ENCODE results near the gene SH3RF3.

Gene SH3RF3

DNA sequence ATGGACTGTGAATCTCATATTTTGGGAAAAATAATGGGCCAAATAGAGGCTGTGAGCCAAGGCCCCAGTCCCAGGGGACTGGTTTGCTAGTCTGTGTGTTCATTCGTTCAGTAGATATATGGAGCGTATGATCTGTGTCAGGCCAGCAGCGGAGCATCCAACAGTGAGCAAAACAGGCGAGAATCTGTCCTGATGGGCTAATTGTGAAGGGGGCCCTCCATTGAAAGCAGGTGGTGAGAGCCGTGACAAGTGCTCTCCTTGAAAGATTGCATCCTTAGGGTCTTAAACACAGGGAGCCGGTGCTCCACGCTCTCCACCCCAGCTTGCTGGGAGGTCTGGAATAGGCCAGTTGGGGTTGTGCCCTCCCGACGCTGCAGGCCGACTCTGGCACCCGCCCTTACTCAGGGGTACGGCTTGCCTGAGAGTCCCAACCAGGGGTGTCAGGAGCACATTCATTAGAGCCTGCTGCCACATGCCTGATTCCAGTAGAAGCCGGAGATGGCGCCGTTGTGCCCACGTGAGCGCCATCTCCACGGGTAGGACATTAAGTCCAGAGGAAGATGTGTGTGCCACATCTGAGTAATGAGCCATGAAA lies 213.3 kb downstream of the SH3RF3 start:
- DNase-seq = no peak

DNA sequence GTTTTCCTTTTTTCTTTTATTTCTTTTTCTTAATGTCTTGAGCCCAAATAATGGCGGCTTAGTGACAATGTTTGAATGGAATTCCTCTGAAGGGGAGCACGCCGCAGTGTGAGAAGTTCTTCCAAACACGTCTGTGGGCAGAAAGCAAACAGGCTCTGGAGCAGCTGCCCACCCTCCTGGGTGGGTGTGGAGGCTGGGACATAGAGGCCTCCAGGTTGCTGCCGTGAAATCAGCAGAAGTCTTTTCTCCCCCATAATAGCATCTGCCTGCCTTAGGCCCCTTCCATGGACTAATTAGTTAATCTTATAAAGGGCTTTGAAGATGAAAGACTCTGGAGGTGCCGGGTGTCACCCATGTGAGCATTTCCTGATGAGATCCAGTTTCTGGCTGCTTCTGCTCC lies 213.9 kb downstream of the SH3RF3 start:
- DNase-seq = no peak

DNA sequence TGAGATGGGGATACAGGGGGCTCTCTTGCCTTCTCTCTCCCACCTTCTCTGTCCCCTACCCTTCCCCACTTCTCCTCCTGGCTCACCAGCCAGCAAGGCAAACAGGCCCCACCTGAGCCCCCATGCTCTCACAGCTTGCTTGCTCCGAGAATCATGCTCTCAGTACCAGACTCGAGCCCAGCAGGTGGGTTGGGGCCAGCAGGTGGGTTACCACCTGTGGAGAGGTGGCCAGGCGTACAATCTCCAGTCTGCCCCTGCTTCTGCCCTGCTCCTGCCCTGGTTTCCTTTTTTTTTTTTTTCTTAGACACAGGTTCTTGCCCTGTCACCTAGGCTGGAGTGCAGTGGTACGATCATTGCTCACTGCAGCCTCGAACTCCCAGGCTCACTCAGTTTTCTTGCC lies 214.5 kb downstream of the SH3RF3 start:
- no peak for DNase-seq

DNA sequence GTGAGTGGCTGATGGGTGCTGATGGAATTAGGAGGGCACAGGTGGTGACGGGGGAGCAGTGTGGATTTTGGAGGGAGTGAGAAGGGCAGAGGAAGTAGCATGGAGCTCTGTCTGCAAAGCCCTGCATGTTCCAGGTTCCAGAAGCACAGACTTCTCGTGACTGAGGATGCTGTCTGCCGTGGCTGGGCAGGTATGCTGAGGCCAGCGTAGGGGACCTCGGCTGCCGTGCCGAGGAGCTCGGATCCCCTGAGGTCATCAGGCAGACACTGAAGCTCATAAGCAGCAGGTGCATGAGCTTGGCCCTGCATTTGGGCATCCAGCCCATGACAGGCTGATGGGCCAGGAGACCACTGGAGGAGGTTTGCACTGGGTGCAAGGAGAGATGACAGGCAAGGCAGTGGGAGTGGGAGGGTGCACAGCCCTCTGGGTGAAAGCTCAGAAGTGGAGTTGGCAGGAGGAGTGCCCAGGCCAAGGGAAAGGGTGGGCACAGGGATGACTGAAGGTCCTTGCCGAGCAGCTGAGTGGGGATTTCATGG lies 215.3 kb downstream of the SH3RF3 start:
- no peak for DNase-seq

DNA sequence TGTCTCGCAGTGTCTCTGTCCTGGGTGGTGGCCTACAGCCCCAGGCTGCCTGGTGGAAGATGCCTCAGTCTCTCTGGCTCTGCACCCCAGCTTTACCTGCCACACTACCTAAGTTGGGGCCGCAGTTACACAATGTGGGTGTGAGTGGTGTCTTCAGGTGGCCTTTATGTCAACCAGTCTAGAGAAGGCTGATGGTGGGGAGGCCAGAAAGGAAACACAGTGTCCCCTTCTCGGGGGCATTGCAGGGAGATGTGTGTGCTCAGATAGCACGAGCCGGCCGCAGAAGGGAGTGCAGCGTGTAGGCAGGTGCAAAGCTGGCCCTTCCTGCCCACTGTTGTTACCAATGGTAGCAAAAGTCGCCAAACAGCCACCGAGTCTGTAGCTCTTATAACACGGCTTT lies 216.1 kb downstream of the SH3RF3 start:
- no peak for DNase-seq

DNA sequence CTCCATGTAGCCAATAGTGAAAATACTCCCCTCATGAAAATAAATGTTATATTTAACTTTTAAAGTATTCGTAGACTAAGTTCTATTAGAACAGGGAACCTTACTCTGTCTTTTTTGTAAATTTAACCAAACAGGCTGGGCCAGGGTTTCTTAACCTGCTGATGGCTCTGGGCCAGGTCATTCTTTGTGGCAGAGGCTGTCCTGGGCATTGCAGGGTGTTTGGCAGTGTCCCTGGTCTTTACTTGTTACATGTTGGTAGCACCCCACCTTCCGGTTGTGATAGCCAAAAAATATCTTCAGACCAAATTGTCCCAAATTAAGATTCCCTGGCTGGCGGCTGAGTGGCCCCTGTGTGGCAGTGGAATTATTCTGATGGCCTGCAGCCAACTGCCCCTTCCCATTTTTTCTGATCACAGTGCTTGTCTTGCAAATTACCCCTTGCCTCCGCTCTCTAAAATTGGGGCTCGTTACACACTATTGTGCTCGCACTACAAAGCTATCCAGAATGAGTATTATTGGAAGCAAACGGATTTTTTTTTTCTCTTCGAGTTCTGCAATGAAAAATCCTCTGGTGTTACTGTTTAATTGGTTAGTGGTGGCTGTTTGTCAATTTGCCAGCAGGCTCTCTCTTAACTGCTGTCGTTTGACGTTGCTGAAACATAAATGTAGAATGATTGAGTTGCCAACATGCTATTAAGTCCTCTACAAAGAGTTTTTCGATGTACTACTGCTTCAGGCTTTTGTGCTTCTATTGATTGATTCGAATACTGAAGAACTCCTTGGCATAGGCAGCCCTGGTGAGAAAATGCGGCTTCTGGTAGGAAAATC lies 216.9 kb downstream of the SH3RF3 start:
- DNase-seq = no peak

DNA sequence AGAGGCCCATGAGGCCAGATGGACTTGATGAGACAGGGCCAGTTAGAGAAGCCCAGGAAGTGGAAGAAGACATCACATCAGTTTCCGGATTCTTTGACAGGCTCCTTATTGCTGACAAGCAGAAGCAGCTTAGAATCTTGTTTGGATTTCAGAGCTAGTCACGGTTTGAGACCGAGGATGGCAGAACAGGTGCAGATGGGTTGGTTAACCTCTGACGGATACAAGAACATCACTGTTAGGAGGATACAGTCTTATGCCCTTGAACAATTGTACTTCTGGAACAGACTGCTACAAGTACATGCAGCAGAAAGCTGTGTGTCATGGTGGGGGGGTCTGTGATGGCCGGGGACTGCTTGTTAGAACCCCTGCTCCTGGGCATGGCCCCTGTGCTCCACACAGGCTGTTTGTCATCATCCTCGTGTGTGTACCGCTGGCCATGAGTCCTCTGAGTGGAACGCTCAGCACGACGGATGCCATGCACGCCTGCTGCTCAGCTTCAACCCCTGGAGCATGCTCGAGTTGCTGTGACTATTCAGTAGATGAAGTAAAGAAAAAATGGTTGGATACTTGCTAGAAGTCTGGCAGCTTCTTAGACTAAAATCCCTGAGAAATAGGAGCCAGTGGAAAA lies 217.7 kb downstream of the SH3RF3 start:
- no peak for DNase-seq

DNA sequence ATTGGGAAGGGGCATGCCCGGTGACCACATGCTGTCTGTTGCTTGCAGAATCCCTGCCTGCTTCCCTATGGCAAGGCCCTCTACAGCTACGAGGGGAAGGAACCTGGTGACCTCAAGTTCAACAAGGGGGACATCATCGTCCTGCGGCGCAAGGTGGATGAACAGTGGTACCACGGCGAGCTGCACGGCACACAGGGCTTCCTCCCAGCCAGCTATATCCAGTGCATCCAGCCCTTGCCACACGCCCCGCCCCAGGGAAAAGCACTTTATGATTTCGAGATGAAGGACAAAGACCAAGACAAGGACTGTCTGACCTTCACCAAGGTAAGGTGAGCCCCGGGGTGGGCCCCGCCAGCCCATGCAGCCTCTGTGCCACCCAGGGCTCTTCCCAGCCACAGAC lies 218.6 kb downstream of the SH3RF3 start:
- DNase-seq = no peak

DNA sequence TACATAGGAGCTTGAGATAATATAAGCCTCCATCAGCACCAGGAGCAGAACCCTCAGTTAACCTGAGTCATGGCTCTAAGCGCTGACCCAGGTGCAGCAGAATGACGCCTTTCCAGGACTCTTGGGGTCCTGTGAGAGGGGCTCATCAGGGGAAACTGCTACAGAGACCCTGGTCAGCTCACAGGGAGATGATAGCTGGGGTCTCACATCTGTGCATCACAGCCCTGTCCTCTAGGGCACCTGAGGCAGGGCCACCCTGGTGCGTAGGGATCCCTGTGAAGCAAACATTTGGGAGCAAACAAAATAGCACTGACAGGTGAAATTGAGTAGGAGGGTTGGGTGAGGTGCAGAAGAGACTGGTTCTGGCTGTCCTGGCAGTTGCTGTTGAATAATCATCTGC lies 219.2 kb downstream of the SH3RF3 start:
- DNase-seq = no peak

DNA sequence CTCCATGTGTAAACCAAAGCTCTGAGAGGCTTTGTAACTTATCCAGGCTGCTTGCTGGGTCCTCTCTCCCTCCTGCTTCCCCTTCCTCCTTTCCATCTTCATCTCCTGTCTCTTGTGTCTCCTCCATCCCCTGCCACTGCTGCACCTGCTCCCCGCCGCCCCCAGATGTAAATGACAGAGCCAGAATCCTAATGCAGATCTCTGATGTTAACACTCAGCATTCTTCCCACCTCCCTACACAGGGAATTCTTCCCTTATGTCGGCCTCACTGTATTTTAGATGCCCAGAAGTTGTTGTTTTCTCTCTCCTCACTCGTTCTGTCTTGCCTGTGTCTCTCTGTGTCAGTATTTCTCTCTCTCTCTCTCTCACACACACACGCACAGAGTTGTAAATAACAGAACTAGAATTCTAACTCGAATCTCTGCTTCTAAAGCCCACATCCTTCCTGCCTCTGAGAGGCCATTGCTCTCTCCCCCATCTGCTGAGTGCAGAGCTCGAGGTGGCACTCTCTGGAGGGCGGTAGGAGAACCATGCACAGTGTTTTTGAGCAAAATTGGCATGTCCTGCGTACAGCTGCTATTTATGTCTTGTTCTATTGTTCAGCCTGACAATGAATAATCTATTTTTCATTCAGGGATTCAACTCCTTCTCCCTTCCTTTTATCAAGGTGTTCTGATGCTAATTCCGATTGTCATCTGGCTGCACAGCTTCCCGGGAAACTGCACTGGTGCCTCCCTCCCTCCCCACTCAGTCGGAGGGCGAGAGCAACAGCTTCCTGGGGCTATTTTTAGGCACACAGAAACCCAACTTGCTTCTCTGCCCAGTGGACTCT lies 219.9 kb downstream of the SH3RF3 start:
- peak; percentile 49 for DNase-seq

DNA sequence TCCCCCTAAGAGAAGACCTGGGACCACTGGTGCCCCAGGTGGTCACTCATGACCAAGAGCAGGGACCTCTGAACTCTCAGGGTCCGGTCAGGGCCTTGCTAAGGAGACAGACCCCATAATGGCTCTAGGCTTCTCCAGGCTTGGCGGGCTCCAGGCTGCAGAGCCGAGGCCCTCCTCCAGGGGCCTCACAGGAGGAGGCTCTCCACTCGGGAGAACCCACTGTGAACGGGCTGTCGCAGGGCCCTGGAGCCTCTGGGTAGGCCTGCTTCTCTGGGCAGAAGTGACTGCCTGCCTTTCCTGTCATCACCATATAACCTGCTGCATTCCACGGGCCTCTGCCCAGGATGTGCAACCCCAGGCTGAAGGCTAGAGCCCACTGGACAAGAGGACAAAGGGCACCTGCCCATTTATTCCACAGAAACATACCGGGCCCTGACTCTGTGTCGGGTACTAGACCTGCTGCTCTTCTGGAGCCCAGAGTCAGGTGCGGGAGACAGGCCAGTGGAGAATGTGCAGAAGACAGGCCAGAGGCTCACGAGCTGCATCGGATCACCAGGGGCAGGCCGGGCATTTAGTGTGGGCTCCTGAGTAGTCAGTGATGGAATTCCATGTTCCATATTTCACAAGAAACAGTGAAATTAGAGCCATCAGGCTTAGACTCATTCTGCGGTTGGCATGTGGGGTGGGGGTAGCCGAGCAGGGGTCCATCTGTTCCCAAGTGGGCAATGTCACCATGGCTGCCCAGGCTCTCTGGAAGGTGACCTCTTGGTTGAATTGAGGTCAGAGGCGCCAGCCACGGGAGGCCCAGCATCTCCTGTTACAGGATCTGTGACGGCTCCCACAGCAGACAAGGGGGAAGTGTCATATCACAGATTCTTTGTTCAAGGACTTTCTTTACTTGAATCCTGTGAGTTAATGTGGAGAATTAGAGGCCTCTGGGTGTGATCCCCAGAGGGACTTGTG lies 220.8 kb downstream of the SH3RF3 start:
- DNase-seq = no peak

DNA sequence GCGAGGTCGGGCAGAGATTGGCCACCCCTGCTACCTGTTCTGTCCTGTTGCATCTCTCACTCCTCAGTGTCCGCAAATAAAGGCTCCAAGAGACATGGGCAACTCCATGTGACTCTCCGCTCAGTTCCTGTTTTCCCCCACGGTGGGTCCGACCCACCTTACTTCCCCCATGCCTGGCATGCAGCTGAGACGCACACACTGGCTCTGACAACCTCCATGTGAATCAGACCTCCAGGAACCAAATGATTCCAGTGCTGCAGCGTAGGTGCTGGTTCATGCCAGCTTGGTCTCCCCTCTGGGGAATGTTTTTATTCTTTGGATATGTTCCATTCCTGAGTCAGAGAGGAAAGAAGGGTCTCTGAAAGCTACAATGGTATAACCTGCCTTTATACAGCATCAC lies 221.5 kb downstream of the SH3RF3 start:
- no peak for DNase-seq

DNA sequence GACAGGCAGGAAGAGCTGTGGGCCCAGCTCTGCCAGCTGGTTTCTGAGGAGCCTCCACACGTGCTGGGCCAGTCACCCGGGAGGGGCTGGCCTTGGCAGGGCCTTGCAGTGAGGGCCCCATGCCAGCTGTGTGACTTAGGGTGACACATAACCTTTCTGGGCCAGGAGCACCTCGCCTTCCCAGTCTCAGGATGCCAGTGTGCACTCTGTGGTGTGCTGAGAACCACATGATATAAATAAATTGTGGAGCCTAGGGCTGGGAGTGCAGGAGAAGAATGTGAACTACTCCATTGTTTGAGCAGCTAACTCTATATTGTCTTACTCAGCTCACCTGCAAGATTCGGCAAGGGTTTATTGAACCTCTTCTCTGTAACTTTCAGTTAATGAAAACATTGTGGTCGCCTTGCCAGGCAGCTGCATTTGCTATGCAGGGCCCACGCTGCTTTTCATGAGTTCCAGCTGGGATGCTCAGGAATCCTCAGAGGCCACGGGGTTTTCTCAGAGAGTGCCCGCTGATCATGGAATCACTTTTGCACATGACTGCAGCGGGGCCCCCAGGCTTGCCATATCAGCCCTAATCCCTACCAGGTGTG lies 222.3 kb downstream of the SH3RF3 start:
- DNase-seq = no peak

DNA sequence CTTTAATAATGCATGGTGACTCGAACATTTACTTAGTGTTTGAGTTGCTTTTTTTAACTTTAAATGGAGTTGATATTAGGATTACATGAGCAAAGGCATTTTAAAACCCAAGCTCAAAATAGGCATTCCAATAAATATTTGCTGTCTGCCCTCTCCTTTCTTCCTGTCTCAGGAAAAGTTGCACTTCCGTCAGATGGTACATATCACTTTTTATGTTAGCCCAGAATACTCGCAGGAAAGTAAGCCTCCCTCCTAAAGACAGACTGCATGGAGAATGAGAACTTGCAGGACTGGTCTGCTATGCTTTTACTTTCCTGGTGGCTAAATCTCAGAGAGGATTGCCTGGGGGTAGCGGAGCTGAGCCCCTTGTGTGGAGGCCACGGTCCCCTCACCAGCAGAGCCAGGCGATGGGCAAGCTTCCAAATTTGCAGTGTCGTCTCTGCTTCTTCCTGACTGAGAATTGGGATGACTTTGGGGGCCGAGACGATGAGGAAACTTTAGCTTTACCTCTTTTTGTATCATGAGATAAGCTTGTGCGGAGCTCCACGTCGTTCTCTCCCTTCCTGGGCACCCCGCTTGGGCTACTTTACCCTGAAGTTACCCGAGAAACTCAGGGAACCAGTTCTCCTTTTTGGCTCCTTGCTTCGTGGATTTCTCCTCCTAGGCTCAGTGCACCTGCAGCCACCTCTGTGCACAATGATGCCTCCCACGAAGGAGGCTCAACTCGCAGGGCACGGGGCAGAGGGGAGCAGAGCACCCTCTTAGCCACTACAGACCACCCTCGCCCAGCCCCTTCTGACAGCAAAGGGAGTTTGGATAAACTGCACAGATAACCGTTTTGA lies 223.3 kb downstream of the SH3RF3 start:
- DNase-seq = no peak

DNA sequence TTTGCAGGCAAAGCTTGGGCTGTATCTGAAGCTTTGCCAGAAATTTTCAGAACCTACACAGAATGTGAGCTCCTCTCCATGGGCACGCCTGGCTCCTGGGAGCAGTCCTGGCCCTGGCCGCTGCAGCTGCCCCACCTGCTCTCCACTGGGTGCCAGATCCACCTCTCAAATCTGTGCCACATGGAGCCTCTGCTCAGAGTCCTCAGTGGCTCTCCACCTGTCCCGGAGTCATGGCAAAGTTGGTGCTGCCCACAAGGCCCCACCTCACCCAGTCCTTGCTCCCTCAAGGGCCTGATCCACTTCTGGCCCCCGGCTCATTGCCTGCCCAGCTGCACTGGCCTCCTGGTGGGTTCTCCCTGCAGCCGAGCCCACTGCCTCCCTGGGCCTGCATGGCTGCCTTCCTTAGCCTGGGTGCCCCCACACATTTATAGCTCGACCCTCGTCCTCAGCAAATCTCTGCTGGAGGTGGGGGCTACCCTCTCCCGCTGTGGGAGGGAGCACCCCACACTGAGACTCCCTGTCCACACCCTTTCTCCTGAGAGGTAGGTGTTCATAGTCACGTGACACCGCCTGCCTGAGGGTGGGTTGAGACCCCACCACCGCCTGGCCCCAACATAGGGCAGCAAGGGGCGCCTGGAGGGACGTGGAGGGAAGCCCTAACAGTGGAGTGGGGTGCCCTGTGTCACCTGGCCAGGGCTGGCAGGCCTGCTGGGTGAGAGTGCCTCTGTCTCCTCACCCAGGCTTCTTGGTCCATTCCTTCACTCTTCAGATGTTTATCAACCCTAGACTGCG lies 224.1 kb downstream of the SH3RF3 start:
- no peak for DNase-seq

DNA sequence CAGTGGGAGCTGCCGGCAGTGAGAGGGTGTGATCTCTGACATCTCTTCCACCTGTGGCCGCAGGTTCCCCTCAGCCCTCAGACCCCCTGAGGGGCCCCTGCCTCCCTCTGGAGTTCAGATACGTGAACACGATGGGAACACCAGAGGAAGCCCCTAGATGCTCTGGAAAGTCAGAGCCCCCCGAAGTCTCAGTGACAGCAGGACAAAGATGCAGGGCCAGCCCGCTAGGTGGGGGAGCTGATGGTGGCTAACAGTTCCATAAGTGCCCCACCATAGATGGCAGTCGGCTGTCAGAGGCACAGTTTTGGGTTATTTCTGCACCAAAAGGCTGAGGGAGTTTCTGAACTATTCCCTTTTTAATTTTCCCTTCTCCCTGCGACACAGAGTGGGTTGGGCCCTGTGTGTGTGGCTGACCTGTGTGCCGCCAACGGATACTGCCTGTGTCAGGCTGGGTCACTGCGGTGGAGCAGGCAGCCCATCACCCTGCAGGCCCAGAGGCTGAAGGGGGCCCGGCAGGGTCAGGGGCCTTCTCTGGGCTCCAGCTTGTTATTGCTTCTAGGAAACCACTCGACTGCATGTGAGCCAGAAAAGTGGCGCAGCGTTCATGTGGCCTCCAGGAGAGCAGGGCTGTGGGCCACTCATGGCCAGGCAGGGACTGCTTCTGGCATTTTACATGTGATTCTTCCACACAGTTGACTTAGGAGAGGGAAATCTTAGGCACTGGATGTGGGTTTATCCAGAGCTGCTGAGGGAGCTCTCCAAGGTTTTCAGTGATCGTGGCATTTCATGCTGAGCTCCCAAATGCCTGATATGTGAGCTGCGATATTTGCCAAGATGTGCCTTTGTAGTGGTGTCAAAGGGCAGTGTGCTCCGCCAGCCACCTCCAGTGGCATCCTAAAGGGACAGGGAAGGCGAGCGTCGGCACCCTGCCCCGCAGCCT lies 225.1 kb downstream of the SH3RF3 start:
- no peak for DNase-seq

DNA sequence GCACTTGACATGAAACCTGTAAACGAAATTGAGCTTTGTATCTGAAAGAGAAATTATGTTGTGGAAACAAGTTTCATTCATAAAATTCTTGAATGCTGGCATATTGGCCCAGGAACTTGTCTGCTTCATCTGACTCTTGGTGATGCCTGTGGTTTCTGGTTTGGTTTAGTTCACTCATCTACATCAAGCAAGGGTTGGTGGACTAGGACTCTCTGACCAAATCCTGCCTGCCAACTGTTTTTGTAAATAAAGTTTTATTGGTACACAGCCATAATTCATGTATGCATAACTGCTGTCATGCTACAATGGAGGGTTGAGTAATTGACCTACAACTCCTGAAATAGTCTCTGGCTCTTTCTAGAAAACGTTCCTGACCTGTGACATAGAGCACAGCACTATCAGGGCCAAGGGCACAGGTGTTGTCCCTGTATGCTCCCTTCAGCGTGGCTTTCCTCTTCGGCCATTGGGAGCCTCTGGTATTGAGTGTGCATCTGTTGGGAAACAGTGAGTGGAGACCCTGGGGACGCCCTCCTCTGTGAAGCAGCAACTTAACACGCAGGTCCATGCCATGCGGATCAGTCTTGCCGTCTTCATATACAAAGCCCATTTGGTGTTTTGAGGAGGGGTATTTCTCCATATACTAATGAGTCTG lies 226.3 kb downstream of the SH3RF3 start:
- DNase-seq = no peak
